Stomach (tissue), 4 donors: Measurements from ENCODE around the gene UFSP1.

ENCODE experiments used
- CTCF ChIP-seq, 7 experiments: fragments of 450-650 bp in 4 of 7; fragments of 200-600 bp in 3 of 7; sonication (generic) in 3 of 7; IDR thresholded peaks; one replicate each; pipeline ENCODE4 v1.5.1; 2016 to 2019; ENCODE audit warnings: antibody characterized with exemption in 7 of 7, control low read depth in 2 of 7, mild to moderate bottlenecking in 1 of 7
- POLR2A ChIP-seq, 4 donors: fragments of 450-650 bp; IDR thresholded peaks; one replicate each; pipeline ENCODE4 v1.6.1; 2016; ENCODE audit warnings: antibody characterized with exemption in 4 of 4, control low read depth in 2 of 4, mild to moderate bottlenecking in 1 of 4, moderate library complexity in 1 of 4

GRCh38 chr7:100865372-100865911, 24.1 kb downstream of the UFSP1 start:
- no peak for TF ChIP-seq POLR2A (IDR thresholded peaks at IDR 0.05)
- no peak for TF ChIP-seq CTCF (IDR thresholded peaks at IDR 0.05)
